Liver (tissue), 9 donors: Measurements from ENCODE around the gene SLC45A2. TPM values are rescaled to one million over a fixed set of nuclear protein-coding genes. Genes with fewer than 3 reads are reported as not detected.
A peak's percentile ranks its signal among the peaks of the same experiment; 100 is the strongest.

ENCODE experiments used
- DNase-seq: peaks from one replicate; pipeline ENCODE4 v3.0.0-alpha.2; 2017; ENCODE audit warnings: low spot score
- H3K27ac ChIP-seq, 2 donors: one replicate each; pipeline ENCODE4 v1.7.0; 2013; ENCODE audit warnings: inconsistent platforms in 2 of 2, low read length in 2 of 2, control low read depth in 1 of 2, low read depth in 1 of 2, mild to moderate bottlenecking in 1 of 2
- H3K27me3 ChIP-seq, 4 donors: one replicate each; pipeline versions ENCODE4 v1.6.1 to v1.7.0; 2013; ENCODE audit warnings: low read length in 3 of 4, inconsistent platforms in 1 of 4, mild to moderate bottlenecking in 1 of 4, moderate library complexity in 1 of 4; ENCODE audit not compliant: control insufficient read depth in 4 of 4, insufficient read depth in 4 of 4
- H3K36me3 ChIP-seq, 4 donors: one replicate each; pipeline versions ENCODE4 v1.6.1 to v1.7.0; 2013; ENCODE audit warnings: low read length in 3 of 4, mild to moderate bottlenecking in 3 of 4, low read depth in 1 of 4, moderate library complexity in 1 of 4; ENCODE audit not compliant: control insufficient read depth in 4 of 4, insufficient read depth in 3 of 4
- H3K4me1 ChIP-seq, 4 donors: one replicate each; pipeline versions ENCODE4 v1.6.1 to v1.7.0; 2013; ENCODE audit warnings: low read length in 3 of 4, mild to moderate bottlenecking in 3 of 4, moderate library complexity in 1 of 4; ENCODE audit not compliant: control insufficient read depth in 4 of 4, insufficient read depth in 4 of 4
- H3K4me3 ChIP-seq, 3 donors: one replicate each; pipeline versions ENCODE4 v1.6.1 to v1.7.0; 2013; ENCODE audit warnings: low read length in 3 of 3, control low read depth in 1 of 3, low read depth in 1 of 3, mild to moderate bottlenecking in 1 of 3
- H3K9ac ChIP-seq, 2 donors: one replicate each; pipeline ENCODE4 v1.7.0; 2013; ENCODE audit warnings: low read length in 2 of 2, mild to moderate bottlenecking in 2 of 2, moderate library complexity in 2 of 2, control low read depth in 1 of 2, low read depth in 1 of 2
- H3K9me3 ChIP-seq, 4 donors: one replicate each; pipeline versions ENCODE4 v1.6.1 to v1.7.0; 2013; ENCODE audit warnings: low read length in 3 of 4; ENCODE audit not compliant: control insufficient read depth in 4 of 4
- EGR1 ChIP-seq, 2 donors: IDR thresholded peaks; 2 replicates each; pipeline ENCODE4 v1.6.1; 2016 to 2018; ENCODE audit warnings: antibody characterized with exemption in 2 of 2, low read depth in 2 of 2
- FOXA1 ChIP-seq: IDR thresholded peaks from 2 replicates; pipeline ENCODE4 v1.6.1; 2016; ENCODE audit warnings: antibody characterized with exemption
- FOXA2 ChIP-seq: IDR thresholded peaks from 2 replicates; pipeline ENCODE4 v1.6.1; 2016; ENCODE audit warnings: antibody characterized with exemption
- GABPA ChIP-seq, 2 donors: IDR thresholded peaks in 1 of 2; conservative IDR thresholded peaks in 1 of 2; 2 replicates each; pipeline ENCODE4 v1.6.1; 2016; ENCODE audit warnings: antibody characterized with exemption in 2 of 2, mild to moderate bottlenecking in 1 of 2, moderate library complexity in 1 of 2
- HNF4A ChIP-seq, 2 donors: conservative IDR thresholded peaks; 2 replicates each; pipeline ENCODE4 v1.6.1; 2016; ENCODE audit warnings: antibody characterized with exemption in 2 of 2, mild to moderate bottlenecking in 2 of 2
- HNF4G ChIP-seq: IDR thresholded peaks from 2 replicates; pipeline ENCODE4 v1.6.1; 2016; ENCODE audit warnings: antibody characterized with exemption
- JUND ChIP-seq, 2 donors: IDR thresholded peaks; 2 replicates each; pipeline ENCODE4 v1.6.1; 2016; ENCODE audit warnings: antibody characterized with exemption in 2 of 2
- NR2F2 ChIP-seq: IDR thresholded peaks from 2 replicates; pipeline ENCODE4 v1.6.1; 2016; ENCODE audit warnings: antibody characterized with exemption
- RAD21 ChIP-seq, 2 donors: IDR thresholded peaks; 2 replicates each; pipeline ENCODE4 v1.6.1; 2016; ENCODE audit warnings: antibody characterized with exemption in 2 of 2, mild to moderate bottlenecking in 2 of 2
- RXRA ChIP-seq, 2 donors: IDR thresholded peaks; 2 replicates each; pipeline ENCODE4 v1.6.1; 2017 to 2018; ENCODE audit warnings: antibody characterized with exemption in 2 of 2, mild to moderate bottlenecking in 1 of 2
- SP1 ChIP-seq: IDR thresholded peaks from 2 replicates; pipeline ENCODE4 v1.6.1; 2018; ENCODE audit warnings: antibody characterized with exemption, mild to moderate bottlenecking
- TAF1 ChIP-seq: conservative IDR thresholded peaks from 2 replicates; pipeline ENCODE4 v1.6.1; 2016; ENCODE audit warnings: antibody characterized with exemption, mild to moderate bottlenecking
- YY1 ChIP-seq: IDR thresholded peaks from 2 replicates; pipeline ENCODE4 v1.6.1; 2016; ENCODE audit warnings: antibody characterized with exemption, mild to moderate bottlenecking
- WGBS: extraction: QIAGEN DNeasy Blood & Tissue Kit; methylation state at CpG from one replicate; pipeline ENCODE4 v1.1.7; 2013; 5-methylcytosine and 5-hydroxymethylcytosine counted together
- polyA plus RNA-seq, 2 donors: library from polyadenylated mRNA; stranded (reverse) in 1 of 2; unstranded in 1 of 2; fragments of 200-250 nt in 1 of 2; fragments of >200 nt in 1 of 2; fragmentation: Nextera tagmentation in 1 of 2; extraction: Ambion mirVana in 1 of 2; gene quantifications; one replicate each; pipeline versions ENCODE4 v1.2.1 to v1.2.3, GENCODE V29; 2013 to 2015
- total RNA-seq, 2 donors: library from RNA; depleted of rRNA; stranded (reverse); fragments of >200 nt; gene quantifications; one replicate each; pipeline ENCODE4 v1.2.3, GENCODE V29; 2014
- TF ChIP-seq, protein P1 (sequence below): IDR thresholded peaks from 2 replicates; pipeline ENCODE4 v1.6.1; 2016; ENCODE audit warnings: antibody characterized with exemption, mild to moderate bottlenecking
- TF ChIP-seq, protein P2 (sequence below): fragments of 150-350 bp; IDR thresholded peaks from 2 replicates; pipeline ENCODE4 v1.5.1; 2017; ENCODE audit warnings: improper control_type of control experiment, low read depth, low read length; ENCODE audit not compliant: missing input control
- TF ChIP-seq, protein P3 (sequence below): IDR thresholded peaks from 2 replicates; pipeline ENCODE4 v1.6.1; 2016; ENCODE audit warnings: antibody characterized with exemption
- TF ChIP-seq, protein P4 (sequence below): IDR thresholded peaks from 2 replicates; pipeline ENCODE4 v1.6.1; 2016; ENCODE audit warnings: antibody characterized with exemption
- TF ChIP-seq, protein P5 (sequence below): IDR thresholded peaks from 2 replicates; pipeline ENCODE4 v1.6.1; 2016; ENCODE audit warnings: antibody characterized with exemption
- donor health status: healthy.
- donor health status: healthy.
- donor health status: healthy.
- donor health status: healthy.
- donor health status: healthy.

SLC45A2 gene
- total and polyA plus RNA-seq, 4 donors = 0.01 to 1.3 TPM; not detected in 2

DNA sequence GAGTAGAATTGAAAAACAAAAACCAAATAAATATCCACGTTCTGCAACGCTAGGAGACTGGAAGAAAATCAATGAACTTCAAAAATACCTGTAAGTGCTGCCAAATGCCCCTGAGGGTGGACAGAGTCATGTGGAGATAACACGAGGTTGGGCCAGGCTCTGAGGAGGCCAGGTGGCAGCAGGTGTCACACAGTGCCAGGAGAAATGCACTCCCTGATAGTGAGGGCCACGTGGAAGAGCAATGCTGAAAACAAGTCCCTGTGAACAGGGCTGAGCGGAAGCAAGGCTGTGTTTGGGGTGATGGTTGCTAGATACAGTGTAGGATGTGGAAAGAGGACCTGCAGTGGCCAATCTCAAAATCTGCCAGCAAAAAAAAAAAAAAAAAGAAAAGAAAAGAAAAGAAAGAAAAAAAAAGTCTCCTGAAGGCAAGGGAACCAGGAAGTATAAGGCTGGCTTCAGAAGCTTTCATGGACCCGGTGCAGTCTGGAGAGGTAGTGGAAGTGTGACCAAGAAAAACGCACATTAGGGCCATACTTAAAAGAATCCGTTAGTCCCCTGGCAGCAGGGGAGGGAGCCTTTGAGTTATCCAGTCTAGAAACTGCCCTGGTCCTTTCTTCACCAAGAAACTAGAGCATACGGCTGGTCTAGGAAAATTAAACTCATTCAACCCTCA is 41.7 kb upstream of the SLC45A2 start:
- no peaks in the 10 kb centered on the region for H3K9me3 ChIP-seq
- H3K4me3 ChIP-seq = no peak overlapping the region
- TF ChIP-seq, protein P1, sequence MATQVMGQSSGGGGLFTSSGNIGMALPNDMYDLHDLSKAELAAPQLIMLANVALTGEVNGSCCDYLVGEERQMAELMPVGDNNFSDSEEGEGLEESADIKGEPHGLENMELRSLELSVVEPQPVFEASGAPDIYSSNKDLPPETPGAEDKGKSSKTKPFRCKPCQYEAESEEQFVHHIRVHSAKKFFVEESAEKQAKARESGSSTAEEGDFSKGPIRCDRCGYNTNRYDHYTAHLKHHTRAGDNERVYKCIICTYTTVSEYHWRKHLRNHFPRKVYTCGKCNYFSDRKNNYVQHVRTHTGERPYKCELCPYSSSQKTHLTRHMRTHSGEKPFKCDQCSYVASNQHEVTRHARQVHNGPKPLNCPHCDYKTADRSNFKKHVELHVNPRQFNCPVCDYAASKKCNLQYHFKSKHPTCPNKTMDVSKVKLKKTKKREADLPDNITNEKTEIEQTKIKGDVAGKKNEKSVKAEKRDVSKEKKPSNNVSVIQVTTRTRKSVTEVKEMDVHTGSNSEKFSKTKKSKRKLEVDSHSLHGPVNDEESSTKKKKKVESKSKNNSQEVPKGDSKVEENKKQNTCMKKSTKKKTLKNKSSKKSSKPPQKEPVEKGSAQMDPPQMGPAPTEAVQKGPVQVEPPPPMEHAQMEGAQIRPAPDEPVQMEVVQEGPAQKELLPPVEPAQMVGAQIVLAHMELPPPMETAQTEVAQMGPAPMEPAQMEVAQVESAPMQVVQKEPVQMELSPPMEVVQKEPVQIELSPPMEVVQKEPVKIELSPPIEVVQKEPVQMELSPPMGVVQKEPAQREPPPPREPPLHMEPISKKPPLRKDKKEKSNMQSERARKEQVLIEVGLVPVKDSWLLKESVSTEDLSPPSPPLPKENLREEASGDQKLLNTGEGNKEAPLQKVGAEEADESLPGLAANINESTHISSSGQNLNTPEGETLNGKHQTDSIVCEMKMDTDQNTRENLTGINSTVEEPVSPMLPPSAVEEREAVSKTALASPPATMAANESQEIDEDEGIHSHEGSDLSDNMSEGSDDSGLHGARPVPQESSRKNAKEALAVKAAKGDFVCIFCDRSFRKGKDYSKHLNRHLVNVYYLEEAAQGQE = peak; percentile 41
- TF ChIP-seq SP1 (peak; percentile 53), JUND (IDR thresholded peaks at IDR 0.05) (peak in 1 of 2 donors; percentile 71), EGR1 (IDR thresholded peaks at IDR 0.05; ENCODE audit: low read depth in 2 of 2) (peak in 1 of 2 donors; percentile 53), HNF4A (conservative IDR thresholded peaks at IDR 0.05) (peak; percentile 67 to 89), RXRA (IDR thresholded peaks at IDR 0.05) (peak; percentile 67 to 89), TAF1 (no peak), GABPA (IDR thresholded peaks at IDR 0.05 in 1 of 2, conservative IDR thresholded peaks at IDR 0.05 in 1 of 2) (peak in 1 of 2 donors; percentile 54), YY1 (peak; percentile 71), FOXA2 (peak; percentile 56), RAD21 (IDR thresholded peaks at IDR 0.05) (peak; percentile 50 to 59), FOXA1 (peak; percentile 76), NR2F2 (no peak), HNF4G (no peak)
- TF ChIP-seq, protein P2, sequence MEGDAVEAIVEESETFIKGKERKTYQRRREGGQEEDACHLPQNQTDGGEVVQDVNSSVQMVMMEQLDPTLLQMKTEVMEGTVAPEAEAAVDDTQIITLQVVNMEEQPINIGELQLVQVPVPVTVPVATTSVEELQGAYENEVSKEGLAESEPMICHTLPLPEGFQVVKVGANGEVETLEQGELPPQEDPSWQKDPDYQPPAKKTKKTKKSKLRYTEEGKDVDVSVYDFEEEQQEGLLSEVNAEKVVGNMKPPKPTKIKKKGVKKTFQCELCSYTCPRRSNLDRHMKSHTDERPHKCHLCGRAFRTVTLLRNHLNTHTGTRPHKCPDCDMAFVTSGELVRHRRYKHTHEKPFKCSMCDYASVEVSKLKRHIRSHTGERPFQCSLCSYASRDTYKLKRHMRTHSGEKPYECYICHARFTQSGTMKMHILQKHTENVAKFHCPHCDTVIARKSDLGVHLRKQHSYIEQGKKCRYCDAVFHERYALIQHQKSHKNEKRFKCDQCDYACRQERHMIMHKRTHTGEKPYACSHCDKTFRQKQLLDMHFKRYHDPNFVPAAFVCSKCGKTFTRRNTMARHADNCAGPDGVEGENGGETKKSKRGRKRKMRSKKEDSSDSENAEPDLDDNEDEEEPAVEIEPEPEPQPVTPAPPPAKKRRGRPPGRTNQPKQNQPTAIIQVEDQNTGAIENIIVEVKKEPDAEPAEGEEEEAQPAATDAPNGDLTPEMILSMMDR = no peak
- TF ChIP-seq, protein P3, sequence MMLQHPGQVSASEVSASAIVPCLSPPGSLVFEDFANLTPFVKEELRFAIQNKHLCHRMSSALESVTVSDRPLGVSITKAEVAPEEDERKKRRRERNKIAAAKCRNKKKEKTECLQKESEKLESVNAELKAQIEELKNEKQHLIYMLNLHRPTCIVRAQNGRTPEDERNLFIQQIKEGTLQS = peak; percentile 32
- TF ChIP-seq, protein P4, sequence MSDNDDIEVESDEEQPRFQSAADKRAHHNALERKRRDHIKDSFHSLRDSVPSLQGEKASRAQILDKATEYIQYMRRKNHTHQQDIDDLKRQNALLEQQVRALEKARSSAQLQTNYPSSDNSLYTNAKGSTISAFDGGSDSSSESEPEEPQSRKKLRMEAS = peak; percentile 96
- TF ChIP-seq, protein P5, sequence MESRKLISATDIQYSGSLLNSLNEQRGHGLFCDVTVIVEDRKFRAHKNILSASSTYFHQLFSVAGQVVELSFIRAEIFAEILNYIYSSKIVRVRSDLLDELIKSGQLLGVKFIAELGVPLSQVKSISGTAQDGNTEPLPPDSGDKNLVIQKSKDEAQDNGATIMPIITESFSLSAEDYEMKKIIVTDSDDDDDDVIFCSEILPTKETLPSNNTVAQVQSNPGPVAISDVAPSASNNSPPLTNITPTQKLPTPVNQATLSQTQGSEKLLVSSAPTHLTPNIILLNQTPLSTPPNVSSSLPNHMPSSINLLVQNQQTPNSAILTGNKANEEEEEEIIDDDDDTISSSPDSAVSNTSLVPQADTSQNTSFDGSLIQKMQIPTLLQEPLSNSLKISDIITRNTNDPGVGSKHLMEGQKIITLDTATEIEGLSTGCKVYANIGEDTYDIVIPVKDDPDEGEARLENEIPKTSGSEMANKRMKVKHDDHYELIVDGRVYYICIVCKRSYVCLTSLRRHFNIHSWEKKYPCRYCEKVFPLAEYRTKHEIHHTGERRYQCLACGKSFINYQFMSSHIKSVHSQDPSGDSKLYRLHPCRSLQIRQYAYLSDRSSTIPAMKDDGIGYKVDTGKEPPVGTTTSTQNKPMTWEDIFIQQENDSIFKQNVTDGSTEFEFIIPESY = peak; percentile 74
- DNase-seq = no peak
- peaks cover 8 to 35% (median 20%) of the 10 kb centered on the region in 4 donors for H3K4me1 ChIP-seq
- peaks cover 0 to 1% (median 0%) of the 10 kb centered on the region in 4 donors for H3K36me3 ChIP-seq
- 56% methylated on average over 9 of the region's 9 CpGs for WGBS
- H3K9ac ChIP-seq = peak overlapping the region; percentile 8 to 53
- no peaks in the 10 kb centered on the region for H3K27me3 ChIP-seq
- H3K27ac ChIP-seq = peak overlapping the region; percentile 70
